ENCODE results near the gene AKTIP. TPM values are rescaled to one million over a fixed set of nuclear protein-coding genes. Genes with fewer than 3 reads are reported as not detected.

AKTIP gene
- total RNA-seq, 1 experiment from 2014 or later = 23.5 TPM

DNA sequence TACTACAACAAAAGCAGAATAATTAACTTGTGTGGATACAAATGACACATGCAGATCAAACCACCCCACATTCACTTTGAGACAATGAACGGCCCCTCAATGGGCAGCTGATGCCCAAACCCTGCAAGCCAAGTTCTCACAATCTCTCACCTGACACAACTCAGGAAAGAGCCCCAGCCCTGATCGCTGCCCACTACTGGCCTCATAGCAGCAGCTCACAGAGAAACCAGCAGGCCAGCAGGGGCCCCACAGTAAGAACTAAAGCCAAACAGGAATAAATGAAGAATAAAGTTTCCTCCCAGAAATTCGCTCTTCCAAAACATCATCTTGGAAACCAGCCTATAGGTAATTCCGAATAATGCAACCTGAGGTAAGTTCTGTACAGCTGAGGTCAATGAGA, 7.7 kb downstream of the AKTIP start:
- Histone ChIP-seq H3K27me3 (ENCODE audit: insufficient read depth, low read length) (no peaks in the 10 kb centered on the region), H2AFZ (ENCODE audit: low read depth, low read length, poor library complexity, severe bottlenecking) (no peak overlapping the region), H3K27ac (ENCODE audit: low read depth, low read length) (no peak overlapping the region), H3K79me2 (ENCODE audit: insufficient read depth, low read length) (no peaks in the 10 kb centered on the region), H3K9me2 (ENCODE audit: insufficient read depth) (no peaks in the 10 kb centered on the region), H3K4me2 (ENCODE audit: low read length) (no peak overlapping the region), H3K4me1 (ENCODE audit: control insufficient read depth in 1 of 2, insufficient read depth in 2 of 2, low read length in 2 of 2) (no peaks in the 10 kb centered on the region), H4K20me1 (ENCODE audit: insufficient read depth) (no peaks in the 10 kb centered on the region), H3K9ac (ENCODE audit: low read length) (no peak overlapping the region), H3K4me3 (replicated peaks in 1 of 2; ENCODE audit: low read depth in 1 of 2, low read length in 2 of 2) (no peak overlapping the region), H3K36me3 (ENCODE audit: control insufficient read depth in 1 of 2, insufficient read depth in 2 of 2, low read length in 2 of 2) (peaks cover 27 to 31% of the 10 kb centered on the region in 2 experiments), H3K9me3 (ENCODE audit: control insufficient read depth in 1 of 2, insufficient read depth in 1 of 2, low read depth in 1 of 2, low read length in 2 of 2) (no peaks in the 10 kb centered on the region)
- ChIA-PET CTCF (no interaction called here), RAD21 (ENCODE audit: low non-redundant PET in 1 of 2, low total read pairs in 2 of 2, uncharacterized antibody in 2 of 2, unreplicated experiment in 2 of 2) (no interaction called here), POLR2A (no interaction called here)
- DNase-seq (ENCODE audit: low read depth, low spot score) (no peak), ATAC-seq (peak; percentile 75)
- BruUV-seq (replicated peaks) = no TSS peak
- TF ChIP-seq, protein P1, sequence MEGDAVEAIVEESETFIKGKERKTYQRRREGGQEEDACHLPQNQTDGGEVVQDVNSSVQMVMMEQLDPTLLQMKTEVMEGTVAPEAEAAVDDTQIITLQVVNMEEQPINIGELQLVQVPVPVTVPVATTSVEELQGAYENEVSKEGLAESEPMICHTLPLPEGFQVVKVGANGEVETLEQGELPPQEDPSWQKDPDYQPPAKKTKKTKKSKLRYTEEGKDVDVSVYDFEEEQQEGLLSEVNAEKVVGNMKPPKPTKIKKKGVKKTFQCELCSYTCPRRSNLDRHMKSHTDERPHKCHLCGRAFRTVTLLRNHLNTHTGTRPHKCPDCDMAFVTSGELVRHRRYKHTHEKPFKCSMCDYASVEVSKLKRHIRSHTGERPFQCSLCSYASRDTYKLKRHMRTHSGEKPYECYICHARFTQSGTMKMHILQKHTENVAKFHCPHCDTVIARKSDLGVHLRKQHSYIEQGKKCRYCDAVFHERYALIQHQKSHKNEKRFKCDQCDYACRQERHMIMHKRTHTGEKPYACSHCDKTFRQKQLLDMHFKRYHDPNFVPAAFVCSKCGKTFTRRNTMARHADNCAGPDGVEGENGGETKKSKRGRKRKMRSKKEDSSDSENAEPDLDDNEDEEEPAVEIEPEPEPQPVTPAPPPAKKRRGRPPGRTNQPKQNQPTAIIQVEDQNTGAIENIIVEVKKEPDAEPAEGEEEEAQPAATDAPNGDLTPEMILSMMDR (IDR thresholded peaks at IDR 0.05 in 2 of 3, conservative IDR thresholded peaks at IDR 0.05 in 1 of 3; ENCODE audit: borderline replicate concordance in 1 of 3, insufficient read depth in 1 of 3, low read depth in 2 of 3, low read length in 2 of 3) = peak in 2 of 3 experiments; percentile 33 to 40; a peak in 4 of 6 replicates
- TF ChIP-seq, protein P2, sequence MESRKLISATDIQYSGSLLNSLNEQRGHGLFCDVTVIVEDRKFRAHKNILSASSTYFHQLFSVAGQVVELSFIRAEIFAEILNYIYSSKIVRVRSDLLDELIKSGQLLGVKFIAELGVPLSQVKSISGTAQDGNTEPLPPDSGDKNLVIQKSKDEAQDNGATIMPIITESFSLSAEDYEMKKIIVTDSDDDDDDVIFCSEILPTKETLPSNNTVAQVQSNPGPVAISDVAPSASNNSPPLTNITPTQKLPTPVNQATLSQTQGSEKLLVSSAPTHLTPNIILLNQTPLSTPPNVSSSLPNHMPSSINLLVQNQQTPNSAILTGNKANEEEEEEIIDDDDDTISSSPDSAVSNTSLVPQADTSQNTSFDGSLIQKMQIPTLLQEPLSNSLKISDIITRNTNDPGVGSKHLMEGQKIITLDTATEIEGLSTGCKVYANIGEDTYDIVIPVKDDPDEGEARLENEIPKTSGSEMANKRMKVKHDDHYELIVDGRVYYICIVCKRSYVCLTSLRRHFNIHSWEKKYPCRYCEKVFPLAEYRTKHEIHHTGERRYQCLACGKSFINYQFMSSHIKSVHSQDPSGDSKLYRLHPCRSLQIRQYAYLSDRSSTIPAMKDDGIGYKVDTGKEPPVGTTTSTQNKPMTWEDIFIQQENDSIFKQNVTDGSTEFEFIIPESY (IDR thresholded peaks at IDR 0.05; ENCODE audit: extremely low read depth, insufficient replicate concordance, low read length) = no peak
- TF ChIP-seq TCF7L2 (IDR thresholded peaks at IDR 0.05; ENCODE audit: borderline replicate concordance, extremely low read depth, insufficient read depth, insufficient read length) (no peak), EGR1 (IDR thresholded peaks at IDR 0.05; ENCODE audit: low read depth) (no peak), CEBPB (IDR thresholded peaks at IDR 0.05; ENCODE audit: low read depth) (no peak)
- intact Hi-C loops (cut with micrococcal nuclease) = loop anchor here (10.0 kb wide), 1 partner anchor 361 kb away; no protein-coding TSS in a partner anchor
